ENCODE measurements around the gene IL2RA.

The IL2RA gene

GRCh38 chr10:6053303-6053702 is 8.9 kb downstream of the IL2RA start:
- no peak overlapping the region for H3K4me3 ChIP-seq (ENCODE audit: low read length)
- no peaks in the 10 kb centered on the region for H3K4me1 ChIP-seq (ENCODE audit: insufficient read depth, low read length)
- no peak overlapping the region for H3K27ac ChIP-seq (ENCODE audit: low read length)
- H3K27me3 ChIP-seq (ENCODE audit: insufficient read depth, low read length), result no peaks in the 10 kb centered on the region
- no peaks in the 10 kb centered on the region for H3K36me3 ChIP-seq (ENCODE audit: insufficient read depth, low read depth, low read length)
- H3K9me3 ChIP-seq (ENCODE audit: insufficient read depth, low read depth, low read length), result no peaks in the 10 kb centered on the region
- H3K9ac ChIP-seq (ENCODE audit: low read depth, low read length), result no peak overlapping the region

GRCh38 chr10:6052247-6053221 is 9.6 kb downstream of the IL2RA start:
- Histone ChIP-seq H3K4me3 (ENCODE audit: low read length) (no peak overlapping the region), H3K9me3 (ENCODE audit: insufficient read depth, low read depth, low read length) (no peaks in the 10 kb centered on the region), H3K27me3 (ENCODE audit: insufficient read depth, low read length) (no peaks in the 10 kb centered on the region), H3K36me3 (ENCODE audit: insufficient read depth, low read depth, low read length) (no peaks in the 10 kb centered on the region), H3K4me1 (ENCODE audit: insufficient read depth, low read length) (no peaks in the 10 kb centered on the region), H3K27ac (ENCODE audit: low read length) (no peak overlapping the region), H3K9ac (ENCODE audit: low read depth, low read length) (no peak overlapping the region)

DNA sequence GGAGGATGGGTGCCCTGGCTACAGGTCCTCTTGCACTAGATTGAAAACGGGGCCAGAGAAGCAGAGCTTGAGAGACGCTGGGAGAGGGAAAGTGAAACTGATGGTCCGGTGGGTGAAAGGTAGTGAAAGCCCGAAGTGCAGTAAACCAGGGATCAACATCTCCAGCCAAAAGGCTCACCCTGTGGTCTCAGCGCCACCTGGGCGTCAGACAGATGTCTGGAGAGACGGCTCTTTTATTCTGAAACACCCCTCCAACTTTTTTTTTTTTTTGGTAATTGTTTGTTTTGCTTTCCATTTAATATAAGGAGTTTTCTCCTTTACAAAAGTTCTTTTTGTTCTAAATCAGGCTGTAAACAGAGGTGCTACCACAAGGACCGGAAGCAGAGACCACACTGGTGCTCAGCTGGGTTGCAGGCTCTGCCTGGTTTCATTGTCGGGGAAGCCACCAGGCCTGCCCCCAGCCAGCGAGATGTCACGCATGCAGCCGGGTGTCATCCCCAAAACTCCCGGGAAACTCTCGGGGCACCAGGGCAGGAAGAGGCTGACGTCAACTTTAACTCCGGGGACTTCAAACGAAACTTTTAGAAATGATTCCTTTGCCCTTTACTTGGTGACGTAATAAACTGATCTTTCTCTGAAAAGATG is 11.2 kb downstream of the IL2RA start:
- no peaks in the 10 kb centered on the region for H3K4me1 ChIP-seq (ENCODE audit: insufficient read depth, low read length)
- no peak overlapping the region for H3K9ac ChIP-seq (ENCODE audit: low read depth, low read length)
- H3K4me3 ChIP-seq (ENCODE audit: low read length), result no peak overlapping the region
- H3K27ac ChIP-seq (ENCODE audit: low read length), result no peak overlapping the region
- H3K27me3 ChIP-seq (ENCODE audit: insufficient read depth, low read length), result no peaks in the 10 kb centered on the region; the same call in 1 of the 2 replicates
- H3K9me3 ChIP-seq (ENCODE audit: insufficient read depth, low read depth, low read length), result no peaks in the 10 kb centered on the region
- no peaks in the 10 kb centered on the region for H3K36me3 ChIP-seq (ENCODE audit: insufficient read depth, low read depth, low read length)

DNA sequence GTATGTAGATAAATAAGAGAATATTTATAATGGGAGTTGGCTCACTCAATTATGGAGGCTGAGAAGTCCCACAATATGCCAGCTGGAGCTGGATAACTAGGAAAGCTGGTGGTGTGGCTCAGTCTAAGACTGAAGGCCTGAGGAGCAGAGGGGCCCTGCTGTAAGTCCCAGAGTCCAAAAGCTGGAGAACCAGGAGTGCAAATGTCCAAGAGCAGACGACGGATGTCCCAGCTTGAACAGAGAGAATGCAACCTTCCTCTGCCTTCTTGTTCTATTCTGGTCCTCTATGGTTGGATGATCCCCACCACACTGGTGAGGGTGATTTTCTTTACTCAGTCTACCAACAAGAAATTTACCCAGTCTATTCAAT is 13.2 kb downstream of the IL2RA start:
- Histone ChIP-seq H3K4me1 (ENCODE audit: insufficient read depth, low read length) (no peaks in the 10 kb centered on the region), H3K27me3 (ENCODE audit: insufficient read depth, low read length) (no peaks in the 10 kb centered on the region; the same call in 1 of the 2 replicates), H3K9me3 (ENCODE audit: insufficient read depth, low read depth, low read length) (no peaks in the 10 kb centered on the region), H3K4me3 (ENCODE audit: low read length) (no peak overlapping the region), H3K36me3 (ENCODE audit: insufficient read depth, low read depth, low read length) (no peaks in the 10 kb centered on the region), H3K9ac (ENCODE audit: low read depth, low read length) (no peak overlapping the region), H3K27ac (ENCODE audit: low read length) (no peak overlapping the region)

DNA sequence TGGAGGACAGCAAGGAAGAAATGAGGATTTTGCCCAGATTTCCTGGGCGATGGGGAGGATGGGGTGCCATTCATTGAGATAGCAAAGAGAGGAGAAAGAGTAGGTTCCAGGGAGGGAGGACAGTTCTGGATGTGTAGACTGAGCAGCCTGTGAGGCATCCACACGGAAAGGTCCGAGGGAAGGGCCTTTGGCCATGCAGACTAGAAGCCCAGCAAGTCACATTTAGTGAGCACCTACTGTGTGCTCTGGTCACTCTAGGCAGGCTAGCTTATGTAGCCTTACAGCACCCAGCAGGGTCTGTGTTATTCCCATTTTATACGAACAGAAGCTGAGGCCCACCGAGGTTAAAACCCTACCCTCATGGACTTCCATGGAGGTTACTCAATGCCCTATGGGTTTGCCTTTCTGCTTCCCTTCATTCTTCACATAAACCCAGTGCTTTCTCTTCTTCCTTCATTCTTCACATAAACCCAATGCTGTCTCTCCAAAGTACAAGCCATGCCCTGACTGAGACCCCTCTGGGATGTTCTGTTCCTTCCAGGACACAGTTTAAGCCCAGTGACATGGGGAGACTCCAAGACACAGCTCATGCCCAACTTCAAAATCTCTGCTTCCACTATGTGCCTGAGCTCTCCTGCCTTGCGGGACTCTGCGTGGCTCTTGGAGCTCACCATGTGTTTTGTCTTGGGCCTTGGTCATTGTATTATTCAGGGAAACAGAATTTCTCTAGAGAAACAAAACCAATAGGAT is 13.7 kb downstream of the IL2RA start:
- Histone ChIP-seq H3K36me3 (ENCODE audit: insufficient read depth, low read depth, low read length) (no peaks in the 10 kb centered on the region), H3K9me3 (ENCODE audit: insufficient read depth, low read depth, low read length) (no peaks in the 10 kb centered on the region), H3K27ac (ENCODE audit: low read length) (no peak overlapping the region), H3K4me3 (ENCODE audit: low read length) (no peak overlapping the region), H3K27me3 (ENCODE audit: insufficient read depth, low read length) (no peaks in the 10 kb centered on the region; the same call in 1 of the 2 replicates), H3K9ac (ENCODE audit: low read depth, low read length) (no peak overlapping the region), H3K4me1 (ENCODE audit: insufficient read depth, low read length) (no peaks in the 10 kb centered on the region)

DNA sequence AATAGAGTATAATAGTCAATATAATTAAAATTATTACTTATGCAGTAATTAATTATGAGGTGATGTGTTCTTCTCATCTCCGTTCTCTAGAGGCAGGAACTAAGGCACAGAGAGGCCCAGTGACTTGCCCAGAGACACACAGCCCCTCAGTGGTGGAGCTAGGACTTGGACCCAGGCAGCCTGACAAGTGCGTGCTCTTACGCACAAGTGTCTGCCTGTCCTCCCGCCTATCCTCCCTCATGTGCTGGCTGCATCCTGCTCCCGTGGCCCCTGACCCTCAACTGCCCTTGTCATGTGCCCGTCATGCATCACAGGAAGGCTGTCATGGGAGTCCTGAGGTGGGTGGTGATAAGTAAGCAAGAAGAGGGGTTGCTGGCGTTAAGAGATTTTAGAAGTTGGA is 14.3 kb downstream of the IL2RA start:
- Histone ChIP-seq H3K27me3 (ENCODE audit: insufficient read depth, low read length) (no peaks in the 10 kb centered on the region; the same call in 1 of the 2 replicates), H3K9ac (ENCODE audit: low read depth, low read length) (no peak overlapping the region), H3K4me3 (ENCODE audit: low read length) (no peak overlapping the region), H3K27ac (ENCODE audit: low read length) (no peak overlapping the region), H3K9me3 (ENCODE audit: insufficient read depth, low read depth, low read length) (no peaks in the 10 kb centered on the region), H3K4me1 (ENCODE audit: insufficient read depth, low read length) (no peaks in the 10 kb centered on the region), H3K36me3 (ENCODE audit: insufficient read depth, low read depth, low read length) (no peaks in the 10 kb centered on the region)

- H3K4me1 ChIP-seq (ENCODE audit: insufficient read depth, low read length), result no peaks in the 10 kb centered on the region
Measured at GRCh38 chr10:6046773-6047611, 15.2 kb downstream of the IL2RA start.

DNA sequence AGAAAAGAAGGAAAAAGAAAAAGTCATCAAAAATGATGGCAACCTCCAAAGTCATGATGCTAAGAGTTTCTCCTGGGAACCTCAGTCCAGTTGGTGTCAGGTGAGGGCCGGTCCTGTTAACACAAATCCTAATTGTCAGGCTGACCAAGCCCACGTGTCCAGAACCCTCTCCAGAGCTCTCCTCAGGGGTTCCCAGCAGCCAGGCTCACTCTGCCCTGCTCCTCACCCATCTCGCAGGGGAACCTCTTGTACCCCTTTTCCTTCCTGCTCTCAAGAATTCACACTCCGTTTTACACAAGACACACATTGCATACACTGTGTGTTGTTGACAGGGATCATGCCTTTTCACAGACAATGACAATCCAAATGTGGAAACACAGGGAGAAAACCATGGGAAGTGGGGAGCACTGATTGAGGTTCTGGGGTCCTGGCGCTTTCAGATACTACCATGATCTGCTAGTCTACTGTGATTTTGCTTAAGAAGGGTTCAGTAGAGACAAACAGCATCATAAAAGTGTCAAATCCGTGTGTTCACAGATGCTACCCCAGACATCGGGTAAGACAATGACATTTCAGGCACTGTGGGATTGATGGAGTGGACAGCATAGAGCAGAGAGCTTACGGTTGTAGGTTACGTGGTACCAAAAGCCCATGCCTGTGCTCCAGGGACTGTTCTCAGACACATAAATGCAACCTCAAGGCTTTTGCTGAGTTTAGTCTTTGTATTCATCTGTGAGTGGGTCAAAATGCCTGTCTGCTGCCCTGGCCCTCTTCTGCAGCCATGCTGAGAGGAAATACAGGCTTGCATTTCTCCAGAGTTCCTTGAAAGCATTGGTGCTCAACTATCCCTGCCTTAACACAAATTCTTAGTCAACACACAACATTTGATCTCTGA is 16.0 kb downstream of the IL2RA start:
- H3K4me1 ChIP-seq (ENCODE audit: insufficient read depth, low read length), result no peaks in the 10 kb centered on the region
- no peak overlapping the region for H3K27ac ChIP-seq (ENCODE audit: low read length)
- no peaks in the 10 kb centered on the region; the same call in 1 of the 2 replicates for H3K27me3 ChIP-seq (ENCODE audit: insufficient read depth, low read length)
- H3K9ac ChIP-seq (ENCODE audit: low read depth, low read length), result no peak overlapping the region
- H3K9me3 ChIP-seq (ENCODE audit: insufficient read depth, low read depth, low read length), result no peaks in the 10 kb centered on the region
- H3K4me3 ChIP-seq (ENCODE audit: low read length), result no peak overlapping the region
- no peaks in the 10 kb centered on the region for H3K36me3 ChIP-seq (ENCODE audit: insufficient read depth, low read depth, low read length)

More at GRCh38 chr10:6046773-6047611, 15.2 kb downstream of the IL2RA start:
- Histone ChIP-seq H3K36me3 (ENCODE audit: insufficient read depth, low read depth, low read length) (no peaks in the 10 kb centered on the region), H3K9ac (ENCODE audit: low read depth, low read length) (no peak overlapping the region), H3K27me3 (ENCODE audit: insufficient read depth, low read length) (no peaks in the 10 kb centered on the region; the same call in 1 of the 2 replicates), H3K4me3 (ENCODE audit: low read length) (no peak overlapping the region), H3K27ac (ENCODE audit: low read length) (no peak overlapping the region), H3K9me3 (ENCODE audit: insufficient read depth, low read depth, low read length) (no peaks in the 10 kb centered on the region)

DNA sequence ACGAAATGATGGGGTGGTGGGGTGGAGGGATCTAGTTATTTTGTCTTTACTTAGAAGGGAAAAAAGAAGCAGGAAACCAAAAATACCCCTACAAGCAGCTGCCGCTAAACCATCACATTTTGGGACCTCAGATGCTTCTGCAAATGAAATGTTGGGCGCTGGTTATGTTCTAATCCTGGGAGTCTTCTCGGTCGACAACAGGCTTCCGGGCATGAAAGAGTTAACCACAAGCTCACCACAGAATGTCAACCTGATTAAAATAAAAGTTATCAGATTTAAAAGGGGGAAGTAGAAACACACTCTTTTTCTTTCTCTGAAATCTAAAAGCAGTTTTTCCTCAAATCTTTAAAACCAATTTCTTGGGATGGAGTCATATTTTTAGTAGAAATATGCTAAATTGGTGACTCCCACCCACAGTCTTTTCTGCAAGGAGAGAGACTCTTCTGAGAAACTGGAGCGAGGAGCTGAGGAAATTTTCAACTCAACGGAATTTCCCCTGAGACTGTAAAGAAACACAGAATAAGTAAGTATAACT is 16.8 kb downstream of the IL2RA start:
- Histone ChIP-seq H3K9ac (ENCODE audit: low read depth, low read length) (no peak overlapping the region), H3K4me3 (ENCODE audit: low read length) (no peak overlapping the region)

GRCh38 chr10:6044751-6045313 is 17.3 kb downstream of the IL2RA start:
- Histone ChIP-seq H3K27me3 (ENCODE audit: insufficient read depth, low read length) (no peaks in the 10 kb centered on the region; the same call in 1 of the 2 replicates), H3K9me3 (ENCODE audit: insufficient read depth, low read depth, low read length) (no peaks in the 10 kb centered on the region), H3K27ac (ENCODE audit: low read length) (no peak overlapping the region), H3K4me1 (ENCODE audit: insufficient read depth, low read length) (no peaks in the 10 kb centered on the region), H3K9ac (ENCODE audit: low read depth, low read length) (no peak overlapping the region), H3K4me3 (ENCODE audit: low read length) (no peak overlapping the region), H3K36me3 (ENCODE audit: insufficient read depth, low read depth, low read length) (no peaks in the 10 kb centered on the region)

More for the DNA sequence above, 16.8 kb downstream of the IL2RA start:
- no peaks in the 10 kb centered on the region for H3K4me1 ChIP-seq (ENCODE audit: insufficient read depth, low read length)
- no peak overlapping the region for H3K27ac ChIP-seq (ENCODE audit: low read length)
- H3K9me3 ChIP-seq (ENCODE audit: insufficient read depth, low read depth, low read length), result no peaks in the 10 kb centered on the region
- H3K36me3 ChIP-seq (ENCODE audit: insufficient read depth, low read depth, low read length), result no peaks in the 10 kb centered on the region
- no peaks in the 10 kb centered on the region; the same call in 1 of the 2 replicates for H3K27me3 ChIP-seq (ENCODE audit: insufficient read depth, low read length)

Data from iPS-20b (cell line).